Osteocyte (in vitro differentiated cells): Measurements from ENCODE around the gene ZNF524. TPM values are rescaled to one million over a fixed set of nuclear protein-coding genes. Genes with fewer than 3 reads are reported as not detected.
"Not testable (repeated sequence)": the region's sequence is repeated elsewhere in the genome, so short reads cannot be mapped to it uniquely, and the experiment has no call there.

Source experiments
- DNase-seq: peaks from one replicate; pipeline ENCODE4 v3.0.0; 2021; ENCODE audit warnings: mixed read lengths; ENCODE audit not compliant: unreplicated experiment; ENCODE audit errors: extremely low spot score
- H3K27ac Mint-ChIP-seq: one replicate; pipeline ENCODE4 v1.8.0; 2021; ENCODE audit warnings: mild to moderate bottlenecking, mixed read lengths; ENCODE audit not compliant: unreplicated experiment
- H3K27me3 Mint-ChIP-seq: one replicate; pipeline ENCODE4 v1.8.0; 2021; ENCODE audit warnings: mixed read lengths; ENCODE audit not compliant: unreplicated experiment
- H3K36me3 Mint-ChIP-seq: one replicate; pipeline ENCODE4 v1.8.0; 2021; ENCODE audit warnings: mixed read lengths; ENCODE audit not compliant: unreplicated experiment
- H3K4me1 Mint-ChIP-seq: one replicate; pipeline ENCODE4 v1.8.0; 2021; ENCODE audit warnings: mixed read lengths; ENCODE audit not compliant: unreplicated experiment
- H3K4me3 Mint-ChIP-seq: one replicate; pipeline ENCODE4 v1.8.0; 2021; ENCODE audit warnings: mild to moderate bottlenecking, moderate library complexity, mixed read lengths; ENCODE audit not compliant: unreplicated experiment
- H3K9me3 Mint-ChIP-seq: one replicate; pipeline ENCODE4 v1.8.0; 2021; ENCODE audit warnings: mixed read lengths; ENCODE audit not compliant: unreplicated experiment
- CTCF ChIP-seq: fragments of 200-600 bp; sonication (generic); IDR thresholded peaks from 2 replicates; pipeline ENCODE4 v1.5.0; 2021; ENCODE audit warnings: antibody characterized with exemption, mild to moderate bottlenecking, moderate library complexity
- total RNA-seq: library from RNA; stranded (reverse); gene quantifications from 2 replicates; pipeline ENCODE4 v1.2.1, GENCODE V29; 2021

The ZNF524 gene
- total RNA-seq, 1 donor from 2014 or later, result 15.5 TPM

- H3K27ac Mint-ChIP-seq, result no peak overlapping the region
- DNase-seq, result no peak
- no peak for TF ChIP-seq CTCF
- peaks cover 10% of the 10 kb centered on the region for H3K36me3 Mint-ChIP-seq
- no peaks in the 10 kb centered on the region for H3K9me3 Mint-ChIP-seq
- H3K4me1 Mint-ChIP-seq, result peaks cover 34% of the 10 kb centered on the region
- H3K4me3 Mint-ChIP-seq, result peak overlapping the region; percentile 91
- no peaks in the 10 kb centered on the region for H3K27me3 Mint-ChIP-seq
These were observed 18.3 kb upstream of the ZNF524 start for GRCh38 chr19:55581823-55582223.

GRCh38 chr19:55582284-55582683 is 17.8 kb upstream of the ZNF524 start:
- H3K4me3 Mint-ChIP-seq, result not testable (repeated sequence)

GRCh38 chr19:55583897-55584296 is 16.2 kb upstream of the ZNF524 start:
- not testable (repeated sequence) for H3K36me3 Mint-ChIP-seq, H3K27ac Mint-ChIP-seq, DNase-seq, H3K27me3 Mint-ChIP-seq, H3K4me3 Mint-ChIP-seq, H3K9me3 Mint-ChIP-seq
- peaks cover 40% of the 10 kb centered on the region for H3K4me1 Mint-ChIP-seq

More at GRCh38 chr19:55582284-55582683, 17.8 kb upstream of the ZNF524 start:
- not testable (repeated sequence) for H3K9me3 Mint-ChIP-seq, H3K36me3 Mint-ChIP-seq, DNase-seq, H3K27me3 Mint-ChIP-seq, H3K27ac Mint-ChIP-seq
- peaks cover 38% of the 10 kb centered on the region for H3K4me1 Mint-ChIP-seq

GRCh38 chr19:55584871-55585270 is 15.2 kb upstream of the ZNF524 start:
- DNase-seq, result no peak
- Mint-ChIP-seq H3K27me3 (no peaks in the 10 kb centered on the region), H3K36me3 (no peaks in the 10 kb centered on the region), H3K9me3 (no peaks in the 10 kb centered on the region), H3K4me3 (no peak overlapping the region), H3K27ac (peak overlapping the region; percentile 94), H3K4me1 (peaks cover 36% of the 10 kb centered on the region)
- TF ChIP-seq CTCF, result no peak

GRCh38 chr19:55585658-55586339 is 14.3 kb upstream of the ZNF524 start:
- H3K4me1 Mint-ChIP-seq, result peaks cover 34% of the 10 kb centered on the region
- peak overlapping the region; percentile 94 for H3K27ac Mint-ChIP-seq
- no peak for TF ChIP-seq CTCF
- H3K27me3 Mint-ChIP-seq, result no peaks in the 10 kb centered on the region
- H3K36me3 Mint-ChIP-seq, result no peaks in the 10 kb centered on the region
- DNase-seq, result peak; percentile 92
- H3K4me3 Mint-ChIP-seq, result peak overlapping the region; percentile 72
- no peaks in the 10 kb centered on the region for H3K9me3 Mint-ChIP-seq

GRCh38 chr19:55586976-55587668 is 13.0 kb upstream of the ZNF524 start:
- TF ChIP-seq CTCF, result no peak
- Mint-ChIP-seq H3K9me3 (no peaks in the 10 kb centered on the region), H3K27me3 (no peaks in the 10 kb centered on the region), H3K4me3 (peak overlapping the region; percentile 77), H3K36me3 (peaks cover 6% of the 10 kb centered on the region), H3K4me1 (peaks cover 27% of the 10 kb centered on the region), H3K27ac (peak overlapping the region; percentile 94)
- peak; percentile 97 for DNase-seq
